Body of pancreas (tissue), 4 donors: Measurements from ENCODE around the gene BAZ2B. TPM values are rescaled to one million over a fixed set of nuclear protein-coding genes. Genes with fewer than 3 reads are reported as not detected.

Source experiments
- ATAC-seq: fragments of 150-250 bp; one replicate; pipeline ENCODE4 v1.9.1; 2016
- DNase-seq, 4 donors: peaks; one replicate each; pipeline ENCODE4 v3.0.0-alpha.2; 2019
- H3K27ac ChIP-seq, 4 donors: fragments of 200-600 bp; sonication (generic); 1 replicate in 3 of 4; 2 replicates in 1 of 4; pipeline versions ENCODE4 v1.5.1 to v1.6.1; 2016 to 2019; ENCODE audit warnings: mild to moderate bottlenecking in 1 of 4, mixed read lengths in 1 of 4, moderate library complexity in 1 of 4
- H3K27me3 ChIP-seq, 2 donors: fragments of 200-600 bp; sonication (generic); one replicate each; pipeline ENCODE4 v1.6.0; 2016; ENCODE audit warnings: mild to moderate bottlenecking in 1 of 2
- H3K36me3 ChIP-seq, 2 donors: fragments of 200-600 bp; sonication (generic); replicated peaks in 1 of 2; 2 replicates each; pipeline ENCODE4 v1.5.1; 2016; ENCODE audit warnings: low read depth in 2 of 2; ENCODE audit not compliant: insufficient read depth in 1 of 2
- H3K4me1 ChIP-seq: fragments of 200-600 bp; sonication (generic); one replicate; pipeline ENCODE4 v1.6.0; 2016
- H3K4me3 ChIP-seq, 2 donors: fragments of 200-600 bp; sonication (generic); 1 replicate in 1 of 2; 2 replicates in 1 of 2; pipeline ENCODE4 v1.5.1; 2016 to 2019
- H3K9me3 ChIP-seq, 3 donors: fragments of 200-600 bp; sonication (generic); 1 replicate in 2 of 3; 2 replicates in 1 of 3; pipeline ENCODE4 v1.5.1; 2016
- POLR2A ChIP-seq, 3 donors: fragments of 450-650 bp; IDR thresholded peaks; one replicate each; pipeline ENCODE4 v1.6.1; 2016; ENCODE audit warnings: antibody characterized with exemption in 3 of 3, mild to moderate bottlenecking in 2 of 3
- WGBS, 2 donors: methylation state at CpG; one replicate each; pipeline ENCODE4 v1.1.5; 2017; 5-methylcytosine and 5-hydroxymethylcytosine counted together
- intact Hi-C: fragments of 100-400 bp; cut with DNase I; formaldehyde crosslinking; loops from one replicate; pipeline ENCODE4 v1.15.1; 2023
- total RNA-seq, 2 donors: library from RNA; depleted of rRNA; stranded (reverse); fragments of >200 nt; gene quantifications; one replicate each; pipeline ENCODE4 v1.1.0, GENCODE V29; 2016
- TF ChIP-seq, protein P1 (sequence below), 7 experiments: fragments of 450-650 bp in 4 of 7; fragments of 200-600 bp in 3 of 7; sonication (generic) in 3 of 7; IDR thresholded peaks; one replicate each; pipeline ENCODE4 v1.5.1; 2016 to 2019; ENCODE audit warnings: antibody characterized with exemption in 7 of 7

BAZ2B gene
- total RNA-seq, 2 donors from 2014 or later = 62.5 to 104 TPM

DNA sequence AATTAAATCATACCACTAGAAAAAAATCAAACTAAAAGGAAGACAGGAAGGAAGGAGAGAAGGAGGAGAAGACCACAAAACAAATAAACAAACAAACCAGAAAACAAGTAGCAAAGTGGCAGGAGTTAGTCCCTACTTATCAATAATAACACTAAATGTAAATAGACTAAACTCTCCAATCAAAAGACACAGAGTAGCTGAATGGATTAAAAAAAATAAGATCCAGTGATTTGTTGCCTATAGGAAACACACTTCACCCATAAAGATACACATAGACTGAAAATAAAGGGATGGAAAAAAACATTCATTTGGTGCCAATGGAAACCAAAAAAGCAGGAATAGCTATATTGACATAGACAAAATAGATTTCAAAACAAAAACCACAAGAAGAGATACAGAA, 23.4 kb upstream of the BAZ2B start:
- H3K36me3 ChIP-seq = no peaks in the 10 kb centered on the region
- no peak overlapping the region for H3K4me3 ChIP-seq
- TF ChIP-seq, protein P1, sequence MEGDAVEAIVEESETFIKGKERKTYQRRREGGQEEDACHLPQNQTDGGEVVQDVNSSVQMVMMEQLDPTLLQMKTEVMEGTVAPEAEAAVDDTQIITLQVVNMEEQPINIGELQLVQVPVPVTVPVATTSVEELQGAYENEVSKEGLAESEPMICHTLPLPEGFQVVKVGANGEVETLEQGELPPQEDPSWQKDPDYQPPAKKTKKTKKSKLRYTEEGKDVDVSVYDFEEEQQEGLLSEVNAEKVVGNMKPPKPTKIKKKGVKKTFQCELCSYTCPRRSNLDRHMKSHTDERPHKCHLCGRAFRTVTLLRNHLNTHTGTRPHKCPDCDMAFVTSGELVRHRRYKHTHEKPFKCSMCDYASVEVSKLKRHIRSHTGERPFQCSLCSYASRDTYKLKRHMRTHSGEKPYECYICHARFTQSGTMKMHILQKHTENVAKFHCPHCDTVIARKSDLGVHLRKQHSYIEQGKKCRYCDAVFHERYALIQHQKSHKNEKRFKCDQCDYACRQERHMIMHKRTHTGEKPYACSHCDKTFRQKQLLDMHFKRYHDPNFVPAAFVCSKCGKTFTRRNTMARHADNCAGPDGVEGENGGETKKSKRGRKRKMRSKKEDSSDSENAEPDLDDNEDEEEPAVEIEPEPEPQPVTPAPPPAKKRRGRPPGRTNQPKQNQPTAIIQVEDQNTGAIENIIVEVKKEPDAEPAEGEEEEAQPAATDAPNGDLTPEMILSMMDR (IDR thresholded peaks at IDR 0.05) = no peak
- no peak for TF ChIP-seq POLR2A (IDR thresholded peaks at IDR 0.05)
- no peak for ATAC-seq
- DNase-seq = no peak
- H3K9me3 ChIP-seq = no peaks in the 10 kb centered on the region
- H3K27ac ChIP-seq = no peak overlapping the region
- no peaks in the 10 kb centered on the region for H3K27me3 ChIP-seq
- no peaks in the 10 kb centered on the region for H3K4me1 ChIP-seq
- intact Hi-C loops = no loop called here

DNA sequence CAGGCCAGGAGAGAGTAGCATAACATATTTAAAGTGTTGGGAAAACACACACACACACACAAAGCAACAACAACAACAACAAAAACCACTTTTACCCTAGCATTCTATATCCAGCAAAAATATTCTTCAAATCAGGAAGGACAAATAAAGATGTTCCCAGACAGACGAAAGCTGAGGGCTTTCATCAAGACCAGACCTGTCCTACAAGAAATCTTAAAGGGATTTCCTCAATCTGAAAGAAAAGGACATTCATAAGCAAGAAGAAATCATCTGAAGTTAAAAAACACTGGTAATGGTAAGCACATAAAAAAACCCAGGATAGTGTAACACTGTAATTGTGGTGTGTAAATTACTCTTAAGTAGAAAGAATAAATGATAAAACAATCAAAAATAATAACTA, 22.7 kb upstream of the BAZ2B start:
- Histone ChIP-seq H3K9me3 (no peaks in the 10 kb centered on the region), H3K27ac (no peak overlapping the region), H3K4me1 (no peaks in the 10 kb centered on the region), H3K4me3 (no peak overlapping the region), H3K36me3 (no peaks in the 10 kb centered on the region), H3K27me3 (no peaks in the 10 kb centered on the region)
- TF ChIP-seq, protein P1 (IDR thresholded peaks at IDR 0.05) = no peak
- DNase-seq (no peak), ATAC-seq (no peak)
- 80 to 95% methylated on average over 1 of the region's 1 CpG for WGBS, 2 donors
- intact Hi-C loops = no loop called here

DNA sequence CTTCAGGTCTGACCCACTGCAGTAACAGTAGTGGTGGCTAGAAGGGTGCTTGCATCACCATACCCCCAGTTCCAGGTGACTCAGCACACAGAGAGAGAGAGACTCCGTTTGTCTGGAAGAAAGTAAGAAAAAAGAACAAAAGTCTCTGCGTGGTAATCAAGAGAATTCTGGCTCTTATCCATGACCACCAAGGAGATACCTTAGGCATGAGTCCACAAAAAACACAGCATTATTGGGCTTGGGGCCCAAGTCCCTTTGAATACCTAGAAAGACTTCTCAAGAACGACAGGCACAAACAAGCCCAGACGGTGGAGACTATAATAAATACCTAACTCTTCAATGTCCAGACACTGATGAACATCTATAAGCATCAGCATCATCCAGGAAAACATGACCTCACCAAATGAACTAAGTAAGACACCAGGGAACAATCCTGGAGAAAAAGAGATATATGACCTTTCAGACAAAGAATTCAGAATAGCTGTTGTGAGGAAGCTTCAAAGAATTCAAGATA, 21.7 kb upstream of the BAZ2B start:
- H3K4me3 ChIP-seq = no peak overlapping the region

DNA sequence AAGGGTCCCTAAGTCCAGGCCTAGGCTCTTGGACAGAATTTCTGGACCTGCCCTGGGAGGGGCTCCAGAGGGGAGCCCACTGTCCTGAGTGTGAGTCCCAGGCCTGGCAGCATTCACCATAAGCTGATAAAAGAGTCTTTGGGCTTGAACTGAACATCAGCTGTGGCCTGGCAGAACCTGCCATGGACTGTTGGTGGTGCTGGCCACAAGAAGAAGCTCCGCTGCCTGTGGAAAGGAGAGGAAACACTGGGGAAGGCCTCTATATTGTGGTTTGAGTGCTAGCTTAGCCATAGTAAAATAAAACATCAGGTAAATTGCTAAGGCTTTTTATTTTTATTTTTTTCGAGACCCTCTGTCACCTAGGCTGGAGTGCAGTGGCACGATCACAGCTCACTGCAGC, 20.9 kb upstream of the BAZ2B start:
- no peak for DNase-seq
- TF ChIP-seq, protein P1 (IDR thresholded peaks at IDR 0.05) = no peak
- TF ChIP-seq POLR2A (IDR thresholded peaks at IDR 0.05) = no peak
- ATAC-seq = no peak
- no peaks in the 10 kb centered on the region for H3K9me3 ChIP-seq
- 85 to 89% methylated on average over 3 of the region's 3 CpGs for WGBS, 2 donors
- no peaks in the 10 kb centered on the region for H3K27me3 ChIP-seq
- no peak overlapping the region for H3K4me3 ChIP-seq
- no peak overlapping the region for H3K27ac ChIP-seq
- H3K4me1 ChIP-seq = no peaks in the 10 kb centered on the region
- intact Hi-C loops = no loop called here
- H3K36me3 ChIP-seq = no peaks in the 10 kb centered on the region

More for the DNA sequence above, 21.7 kb upstream of the BAZ2B start:
- TF ChIP-seq POLR2A (IDR thresholded peaks at IDR 0.05) = no peak
- TF ChIP-seq, protein P1 (IDR thresholded peaks at IDR 0.05) = no peak
- intact Hi-C loops = no loop called here
- DNase-seq (no peak), ATAC-seq (no peak)
- Histone ChIP-seq H3K27me3 (no peaks in the 10 kb centered on the region), H3K27ac (no peak overlapping the region), H3K9me3 (no peaks in the 10 kb centered on the region), H3K36me3 (no peaks in the 10 kb centered on the region), H3K4me1 (no peaks in the 10 kb centered on the region)
- 69 to 71% methylated on average over 4 of the region's 4 CpGs for WGBS, 2 donors

- WGBS, 2 donors = 62 to 76% methylated on average over 4 of the region's 4 CpGs
- intact Hi-C loops = no loop called here
- TF ChIP-seq, protein P1 (IDR thresholded peaks at IDR 0.05) = no peak
- no peak for TF ChIP-seq POLR2A (IDR thresholded peaks at IDR 0.05)
- Histone ChIP-seq H3K27ac (no peak overlapping the region), H3K27me3 (no peaks in the 10 kb centered on the region), H3K9me3 (no peaks in the 10 kb centered on the region), H3K36me3 (no peaks in the 10 kb centered on the region), H3K4me3 (no peak overlapping the region), H3K4me1 (no peaks in the 10 kb centered on the region)
- no peak for ATAC-seq
- DNase-seq = no peak
Measured at GRCh38 chr2:159635006-159635789, 18.9 kb upstream of the BAZ2B start.
